Kidney (tissue), 14 donors: ENCODE results near the gene CYB561D1. TPM values are rescaled to one million over a fixed set of nuclear protein-coding genes. Genes with fewer than 3 reads are reported as not detected.
A peak's percentile ranks its signal among the peaks of the same experiment; 100 is the strongest.

ENCODE experiments used
- DNase-seq, 5 donors: peaks; one replicate each; pipeline ENCODE4 v3.0.0-alpha.2; 2013 to 2020
- FAIRE-seq: peaks from 2 replicates; lab custom pipeline; 2012; peaks lifted over from hg19 to GRCh38; lab: Jason Lieb, UNC
- H3K27ac ChIP-seq, 2 donors: one replicate each; pipeline ENCODE4 v1.7.0; 2013; ENCODE audit warnings: low read depth in 2 of 2, low read length in 2 of 2, inconsistent platforms in 1 of 2
- H3K27me3 ChIP-seq: one replicate; pipeline ENCODE4 v1.7.1; 2013; ENCODE audit warnings: low read length, inconsistent platforms; ENCODE audit not compliant: control insufficient read depth, insufficient read depth
- H3K36me3 ChIP-seq, 3 donors: one replicate each; pipeline versions ENCODE4 v1.7.0 to v1.7.1; 2013; ENCODE audit warnings: low read length in 3 of 3, control low read depth in 1 of 3, inconsistent platforms in 1 of 3; ENCODE audit not compliant: insufficient read depth in 3 of 3, control insufficient read depth in 2 of 3
- H3K4me1 ChIP-seq, 3 donors: one replicate each; pipeline versions ENCODE4 v1.7.0 to v1.7.1; 2013; ENCODE audit warnings: low read length in 3 of 3, inconsistent platforms in 1 of 3, low read depth in 1 of 3; ENCODE audit not compliant: control insufficient read depth in 2 of 3, insufficient read depth in 2 of 3
- H3K4me3 ChIP-seq, 3 donors: one replicate each; pipeline versions ENCODE4 v1.7.0 to v1.8.1; 2013; ENCODE audit warnings: low read length in 3 of 3, control low read depth in 1 of 3, inconsistent platforms in 1 of 3
- H3K9ac ChIP-seq, 3 donors: one replicate each; pipeline versions ENCODE4 v1.7.0 to v1.7.1; 2013; ENCODE audit warnings: low read length in 3 of 3, control low read depth in 1 of 3, inconsistent platforms in 1 of 3
- H3K9me3 ChIP-seq, 3 donors: one replicate each; pipeline versions ENCODE4 v1.7.0 to v1.7.1; 2013; ENCODE audit warnings: low read length in 3 of 3, control low read depth in 1 of 3, inconsistent platforms in 1 of 3; ENCODE audit not compliant: control insufficient read depth in 2 of 3, insufficient read depth in 1 of 3
- CTCF ChIP-seq: IDR thresholded peaks from 3 replicates; pipeline ENCODE4 v1.5.1; 2012; ENCODE audit warnings: mild to moderate bottlenecking, moderate library complexity, borderline replicate concordance; ENCODE audit not compliant: insufficient read depth; ENCODE audit errors: extremely low read depth
- intact Hi-C: fragments of 100-400 bp; cut with DNase I; formaldehyde crosslinking; loops from one replicate; pipeline ENCODE4 v1.11.1; 2022
- polyA plus RNA-seq: library from polyadenylated mRNA; stranded (reverse); fragments of 350-450 nt; fragmentation: Illumina TruSeq; extraction: RNeasy Lipid Tissue Mini Kit (QIAGEN cat#74804); gene quantifications from one replicate; pipeline ENCODE4 v1.2.3, GENCODE V29; 2014; ENCODE audit warnings: low read depth, low replicate concordance; ENCODE audit not compliant: insufficient read depth
- total RNA-seq: library from RNA; stranded (reverse); fragmentation: NEBNext Ultra II Directional; extraction: Animal tissue kit (Norgen Biotek cat#: 25700); gene quantifications from one replicate; pipeline ENCODE4 v1.2.1, GENCODE V29; 2021
- donor health status: control.
- donor health status: control.
- donor health status: control.
- donor health status: control.
- donor health status: control.
- donor health status: DM: yes; HTN: yes; CAD: no.
- donor health status: Normal renal cell carcinoma (clear cell type).

CYB561D1 gene
- total and polyA plus RNA-seq, 2 donors from 2014 or later = 5.2 to 18.0 TPM

DNA sequence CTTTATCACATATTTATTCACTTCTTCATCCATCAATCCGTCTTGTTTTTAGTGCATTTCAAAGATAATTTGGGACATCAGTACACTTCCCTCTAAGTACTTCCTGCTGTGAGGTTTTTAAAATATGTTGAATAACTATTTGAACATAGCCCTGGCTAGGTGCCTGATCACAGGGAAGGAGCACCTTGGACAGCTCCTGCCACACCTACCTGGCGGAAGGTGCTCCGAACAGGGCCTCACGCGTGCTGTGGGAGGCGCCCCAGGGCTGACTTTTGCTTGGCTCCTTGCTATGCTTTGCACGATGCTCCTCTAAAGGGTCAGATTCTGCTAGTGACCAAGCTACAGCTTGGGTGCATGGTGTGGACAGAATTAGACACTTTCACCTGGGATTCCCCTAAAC lies 15.1 kb upstream of the CYB561D1 start:
- no peak overlapping the region for H3K27ac ChIP-seq
- FAIRE-seq (no peak), DNase-seq (peak in 3 of 5 donors; percentile 29 to 50 (median 34))
- no peaks in the 10 kb centered on the region for H3K9me3 ChIP-seq
- no peaks in the 10 kb centered on the region for H3K27me3 ChIP-seq
- H3K4me3 ChIP-seq = no peak overlapping the region
- H3K4me1 ChIP-seq = peaks cover 0 to 6% (median 6%) of the 10 kb centered on the region in 3 donors
- H3K36me3 ChIP-seq = peaks cover 0 to 14% (median 2%) of the 10 kb centered on the region in 3 donors
- no peak for TF ChIP-seq CTCF
- intact Hi-C loops = no loop called here
- H3K9ac ChIP-seq = no peak overlapping the region

DNA sequence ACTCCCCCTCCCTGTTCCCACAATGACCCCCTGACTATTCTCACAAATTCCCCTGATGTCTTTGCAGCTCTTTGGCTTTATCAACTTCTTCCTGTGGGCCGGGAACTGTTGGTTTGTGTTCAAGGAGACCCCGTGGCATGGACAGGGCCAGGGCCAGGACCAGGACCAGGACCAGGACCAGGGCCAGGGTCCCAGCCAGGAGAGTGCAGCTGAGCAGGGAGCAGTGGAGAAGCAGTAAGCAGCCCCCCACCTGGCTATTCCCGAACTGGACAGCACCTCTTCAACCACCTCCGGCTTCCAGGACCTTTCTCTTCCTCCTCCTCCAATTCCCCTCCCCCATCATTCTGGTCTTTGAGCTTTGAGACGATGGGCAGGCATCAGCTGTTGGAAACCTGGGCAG lies 14.6 kb upstream of the CYB561D1 start:
- no peak for DNase-seq
- Histone ChIP-seq H3K4me1 (peaks cover 0 to 8% (median 7%) of the 10 kb centered on the region in 3 donors), H3K27ac (no peak overlapping the region), H3K9me3 (no peaks in the 10 kb centered on the region), H3K9ac (no peak overlapping the region), H3K27me3 (no peaks in the 10 kb centered on the region), H3K36me3 (peaks cover 0 to 14% (median 2%) of the 10 kb centered on the region in 3 donors), H3K4me3 (no peak overlapping the region)
- no peak for FAIRE-seq
- TF ChIP-seq CTCF = no peak
- intact Hi-C loops = no loop called here

GRCh38 chr1:109479901-109480300 lies 14.0 kb upstream of the CYB561D1 start:
- no peak overlapping the region for H3K9ac ChIP-seq

More at GRCh38 chr1:109479901-109480300, 14.0 kb upstream of the CYB561D1 start:
- intact Hi-C loops = no loop called here
- TF ChIP-seq CTCF = no peak
- Histone ChIP-seq H3K36me3 (peaks cover 0 to 11% (median 2%) of the 10 kb centered on the region in 3 donors), H3K27me3 (no peaks in the 10 kb centered on the region), H3K4me3 (no peak overlapping the region), H3K4me1 (peaks cover 0 to 12% (median 11%) of the 10 kb centered on the region in 3 donors), H3K27ac (no peak overlapping the region), H3K9me3 (no peaks in the 10 kb centered on the region)
- no peak for DNase-seq
- FAIRE-seq = no peak
